H1 (cell line): Measurements from ENCODE around the gene CDC73. TPM values are rescaled to one million over a fixed set of nuclear protein-coding genes. Genes with fewer than 3 reads are reported as not detected.

Experiments
- SRF ChIP-seq: IDR thresholded peaks from 2 replicates; pipeline ENCODE4 v1.6.1; 2011; ENCODE audit warnings: mild to moderate bottlenecking, low read depth, low read length, moderate library complexity
- TEAD4 ChIP-seq: IDR thresholded peaks from 2 replicates; pipeline ENCODE4 v1.6.1; 2012; ENCODE audit warnings: low read depth, low read length, inconsistent platforms, mixed read lengths
- polyA plus RNA-seq, 7 experiments: library from polyadenylated mRNA; depleted of rRNA in 3 of 7; stranded (reverse) in 5 of 7; unstranded in 2 of 7; fragments of >200 nt in 5 of 7; fragments of 200-250 nt in 2 of 7; gene quantifications; 1 replicate in 5 of 7; 2 replicates in 1 of 7; 4 replicates in 1 of 7; pipeline versions ENCODE4 v1.2.1 to v1.2.3, GENCODE V29; 2011 to 2013; ENCODE audit warnings: missing spikeins in 2 of 7, mixed read lengths in 2 of 7
- total RNA-seq: library from RNA; stranded (reverse); fragmentation: NEBNext Ultra II Directional; extraction: Animal tissue kit (Norgen Biotek cat#: 25700); gene quantifications from 2 replicates; pipeline ENCODE4 v1.2.1, GENCODE V29; 2021
- TF ChIP-seq, protein P1 (sequence below), 3 experiments: IDR thresholded peaks; 1 replicate in 2 of 3; 2 replicates in 1 of 3; pipeline versions ENCODE4 v1.5.1 to v1.6.1; 2011; ENCODE audit warnings: low read length in 3 of 3, mild to moderate bottlenecking in 3 of 3, inconsistent platforms in 2 of 3, low read depth in 1 of 3, moderate library complexity in 1 of 3; ENCODE audit not compliant: insufficient read depth in 1 of 3; ENCODE audit errors: control extremely low read depth in 1 of 3

The CDC73 gene
- total and polyA plus RNA-seq, 2 of the 8 experiments (the other 6 are each of a cell fraction or from before 2014, with no cell fraction given): 9.8 to 64.0 TPM

DNA sequence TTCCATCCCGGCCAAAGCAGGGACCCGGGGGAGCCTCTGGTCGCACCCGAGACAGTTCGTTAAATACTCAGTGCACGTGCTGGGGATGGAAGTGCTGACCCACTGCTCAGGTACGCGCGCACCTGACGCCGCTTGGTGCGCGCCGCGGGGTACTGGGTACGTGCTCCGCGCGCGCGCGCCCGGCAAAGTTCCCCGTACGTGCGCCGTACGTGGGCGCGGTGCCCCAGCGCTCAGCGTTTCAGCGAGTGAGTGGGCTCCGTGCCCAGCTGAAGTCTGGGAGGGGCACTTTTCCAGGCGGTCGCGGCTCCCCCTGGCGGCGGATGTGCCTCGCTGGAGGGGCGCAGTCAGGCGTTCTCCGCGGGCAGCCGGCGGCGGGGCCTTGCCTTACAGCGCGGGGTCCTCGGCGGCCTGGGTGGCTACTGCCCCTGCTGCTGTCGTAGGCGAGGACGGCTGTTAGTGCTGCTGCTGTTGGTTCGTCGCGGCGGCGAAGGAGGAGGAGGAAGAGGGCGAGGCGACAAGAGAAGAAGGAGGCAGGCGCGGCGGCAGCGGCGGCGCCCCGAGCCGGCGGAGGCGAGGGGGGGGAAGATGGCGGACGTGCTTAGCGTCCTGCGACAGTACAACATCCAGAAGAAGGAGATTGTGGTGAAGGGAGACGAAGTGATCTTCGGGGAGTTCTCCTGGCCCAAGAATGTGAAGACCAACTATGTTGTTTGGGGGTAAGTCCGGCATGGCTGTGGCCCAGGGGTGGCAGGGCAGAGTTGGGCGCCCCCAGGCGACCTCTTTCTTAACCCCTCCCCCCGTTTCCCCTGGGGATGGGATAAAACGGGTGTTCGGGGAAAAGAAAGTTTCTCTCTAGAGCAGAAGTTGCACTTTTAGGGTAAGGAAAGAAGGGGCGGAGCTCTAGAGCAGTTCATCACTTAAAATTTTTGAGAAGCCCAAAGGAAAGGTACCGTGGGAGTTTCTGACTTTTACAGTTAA, at the start of gene CDC73 (continued):
- TF ChIP-seq, protein P1, sequence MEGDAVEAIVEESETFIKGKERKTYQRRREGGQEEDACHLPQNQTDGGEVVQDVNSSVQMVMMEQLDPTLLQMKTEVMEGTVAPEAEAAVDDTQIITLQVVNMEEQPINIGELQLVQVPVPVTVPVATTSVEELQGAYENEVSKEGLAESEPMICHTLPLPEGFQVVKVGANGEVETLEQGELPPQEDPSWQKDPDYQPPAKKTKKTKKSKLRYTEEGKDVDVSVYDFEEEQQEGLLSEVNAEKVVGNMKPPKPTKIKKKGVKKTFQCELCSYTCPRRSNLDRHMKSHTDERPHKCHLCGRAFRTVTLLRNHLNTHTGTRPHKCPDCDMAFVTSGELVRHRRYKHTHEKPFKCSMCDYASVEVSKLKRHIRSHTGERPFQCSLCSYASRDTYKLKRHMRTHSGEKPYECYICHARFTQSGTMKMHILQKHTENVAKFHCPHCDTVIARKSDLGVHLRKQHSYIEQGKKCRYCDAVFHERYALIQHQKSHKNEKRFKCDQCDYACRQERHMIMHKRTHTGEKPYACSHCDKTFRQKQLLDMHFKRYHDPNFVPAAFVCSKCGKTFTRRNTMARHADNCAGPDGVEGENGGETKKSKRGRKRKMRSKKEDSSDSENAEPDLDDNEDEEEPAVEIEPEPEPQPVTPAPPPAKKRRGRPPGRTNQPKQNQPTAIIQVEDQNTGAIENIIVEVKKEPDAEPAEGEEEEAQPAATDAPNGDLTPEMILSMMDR (IDR thresholded peaks at IDR 0.05; ENCODE audit: control extremely low read depth in 1 of 3, insufficient read depth in 1 of 3, low read depth in 1 of 3, low read length in 3 of 3): peak; percentile 87 to 89 (median 88)
- TF ChIP-seq TEAD4 (peak; percentile 38; the same call in 1 of the 2 replicates), SRF (no peak)
